Measurements from ENCODE around the gene EXOC3L1. TPM values are rescaled to one million over a fixed set of nuclear protein-coding genes. Genes with fewer than 3 reads are reported as not detected.

The EXOC3L1 gene
- total RNA-seq, 1 experiment from 2014 or later: 4.0 TPM

- TF ChIP-seq FOXP1 (CRISPR knock-in tag; IDR thresholded peaks at IDR 0.05; ENCODE audit: borderline replicate concordance) (peak; percentile 61; the same call in 1 of the 2 replicates), KAT7 (CRISPR knock-in tag; IDR thresholded peaks at IDR 0.05; ENCODE audit: borderline replicate concordance) (no peak), CREB1 (CRISPR knock-in tag; IDR thresholded peaks at IDR 0.05) (0 out of 2 replicates have a peak, but pooled peaks have one; percentile 47), USF1 (CRISPR knock-in tag; IDR thresholded peaks at IDR 0.05) (0 out of 2 replicates have a peak, but pooled peaks have one; percentile 19), TEAD1 (CRISPR knock-in tag; IDR thresholded peaks at IDR 0.05) (0 out of 2 replicates have a peak, but pooled peaks have one; percentile 40), NFATC4 (CRISPR knock-in tag; IDR thresholded peaks at IDR 0.05) (peak; percentile 52; the same call in 1 of the 2 replicates), ZNF532 (CRISPR knock-in tag; IDR thresholded peaks at IDR 0.05; ENCODE audit: borderline replicate concordance) (peak; percentile 60; the same call in 1 of the 2 replicates), ZNF317 (CRISPR knock-in tag; IDR thresholded peaks at IDR 0.05; ENCODE audit: borderline replicate concordance, low read depth) (0 out of 2 replicates have a peak, but pooled peaks have one; percentile 18), ELF4 (CRISPR knock-in tag; IDR thresholded peaks at IDR 0.05; ENCODE audit: low read depth) (no peak), SMAD4 (CRISPR knock-in tag; IDR thresholded peaks at IDR 0.05) (no peak), AFF4 (CRISPR knock-in tag; IDR thresholded peaks at IDR 0.05; ENCODE audit: borderline replicate concordance) (no peak), RELA (CRISPR knock-in tag; IDR thresholded peaks at IDR 0.05; ENCODE audit: borderline replicate concordance) (0 out of 2 replicates have a peak, but pooled peaks have one; percentile 56), ATF1 (CRISPR knock-in tag; IDR thresholded peaks at IDR 0.05) (no peak), PRRX2 (CRISPR knock-in tag; IDR thresholded peaks at IDR 0.05) (peak; percentile 25; the same call in 1 of the 2 replicates), NR3C1 (CRISPR knock-in tag; conservative IDR thresholded peaks at IDR 0.05; ENCODE audit: low read depth) (no peak), ZNF416 (CRISPR knock-in tag; IDR thresholded peaks at IDR 0.05) (peak; percentile 90), CBFB (CRISPR knock-in tag; IDR thresholded peaks at IDR 0.05; ENCODE audit: low read depth) (0 out of 2 replicates have a peak, but pooled peaks have one; percentile 53), FOXK1 (CRISPR knock-in tag; IDR thresholded peaks at IDR 0.05) (peak; percentile 63; the same call in 1 of the 2 replicates), CREM (CRISPR knock-in tag; IDR thresholded peaks at IDR 0.05) (peak; percentile 35; the same call in 1 of the 2 replicates)
- TF ChIP-seq, protein P1, sequence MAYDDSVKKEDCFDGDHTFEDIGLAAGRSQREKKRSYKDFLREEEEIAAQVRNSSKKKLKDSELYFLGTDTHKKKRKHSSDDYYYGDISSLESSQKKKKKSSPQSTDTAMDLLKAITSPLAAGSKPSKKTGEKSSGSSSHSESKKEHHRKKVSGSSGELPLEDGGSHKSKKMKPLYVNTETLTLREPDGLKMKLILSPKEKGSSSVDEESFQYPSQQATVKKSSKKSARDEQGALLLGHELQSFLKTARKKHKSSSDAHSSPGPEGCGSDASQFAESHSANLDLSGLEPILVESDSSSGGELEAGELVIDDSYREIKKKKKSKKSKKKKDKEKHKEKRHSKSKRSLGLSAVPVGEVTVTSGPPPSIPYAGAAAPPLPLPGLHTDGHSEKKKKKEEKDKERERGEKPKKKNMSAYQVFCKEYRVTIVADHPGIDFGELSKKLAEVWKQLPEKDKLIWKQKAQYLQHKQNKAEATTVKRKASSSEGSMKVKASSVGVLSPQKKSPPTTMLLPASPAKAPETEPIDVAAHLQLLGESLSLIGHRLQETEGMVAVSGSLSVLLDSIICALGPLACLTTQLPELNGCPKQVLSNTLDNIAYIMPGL (CRISPR knock-in tag; IDR thresholded peaks at IDR 0.05): peak; percentile 86
- TF ChIP-seq, protein P2, sequence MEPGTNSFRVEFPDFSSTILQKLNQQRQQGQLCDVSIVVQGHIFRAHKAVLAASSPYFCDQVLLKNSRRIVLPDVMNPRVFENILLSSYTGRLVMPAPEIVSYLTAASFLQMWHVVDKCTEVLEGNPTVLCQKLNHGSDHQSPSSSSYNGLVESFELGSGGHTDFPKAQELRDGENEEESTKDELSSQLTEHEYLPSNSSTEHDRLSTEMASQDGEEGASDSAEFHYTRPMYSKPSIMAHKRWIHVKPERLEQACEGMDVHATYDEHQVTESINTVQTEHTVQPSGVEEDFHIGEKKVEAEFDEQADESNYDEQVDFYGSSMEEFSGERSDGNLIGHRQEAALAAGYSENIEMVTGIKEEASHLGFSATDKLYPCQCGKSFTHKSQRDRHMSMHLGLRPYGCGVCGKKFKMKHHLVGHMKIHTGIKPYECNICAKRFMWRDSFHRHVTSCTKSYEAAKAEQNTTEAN (CRISPR knock-in tag; IDR thresholded peaks at IDR 0.05): no peak
- TF ChIP-seq, protein P3, sequence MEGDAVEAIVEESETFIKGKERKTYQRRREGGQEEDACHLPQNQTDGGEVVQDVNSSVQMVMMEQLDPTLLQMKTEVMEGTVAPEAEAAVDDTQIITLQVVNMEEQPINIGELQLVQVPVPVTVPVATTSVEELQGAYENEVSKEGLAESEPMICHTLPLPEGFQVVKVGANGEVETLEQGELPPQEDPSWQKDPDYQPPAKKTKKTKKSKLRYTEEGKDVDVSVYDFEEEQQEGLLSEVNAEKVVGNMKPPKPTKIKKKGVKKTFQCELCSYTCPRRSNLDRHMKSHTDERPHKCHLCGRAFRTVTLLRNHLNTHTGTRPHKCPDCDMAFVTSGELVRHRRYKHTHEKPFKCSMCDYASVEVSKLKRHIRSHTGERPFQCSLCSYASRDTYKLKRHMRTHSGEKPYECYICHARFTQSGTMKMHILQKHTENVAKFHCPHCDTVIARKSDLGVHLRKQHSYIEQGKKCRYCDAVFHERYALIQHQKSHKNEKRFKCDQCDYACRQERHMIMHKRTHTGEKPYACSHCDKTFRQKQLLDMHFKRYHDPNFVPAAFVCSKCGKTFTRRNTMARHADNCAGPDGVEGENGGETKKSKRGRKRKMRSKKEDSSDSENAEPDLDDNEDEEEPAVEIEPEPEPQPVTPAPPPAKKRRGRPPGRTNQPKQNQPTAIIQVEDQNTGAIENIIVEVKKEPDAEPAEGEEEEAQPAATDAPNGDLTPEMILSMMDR (IDR thresholded peaks at IDR 0.05): peak; percentile 67
Measured at GRCh38 chr16:67199011-67199807, 9.3 kb upstream of the EXOC3L1 start, which contains the start of gene ELMO3 (continued).
